AG08396 (cell line): ENCODE measurements around the gene EP400.

ENCODE experiments used
- DNase-seq: peaks from one replicate; pipeline ENCODE4 v3.0.0; 2012; ENCODE audit warnings: low spot score, mixed read lengths

Gene EP400

DNA sequence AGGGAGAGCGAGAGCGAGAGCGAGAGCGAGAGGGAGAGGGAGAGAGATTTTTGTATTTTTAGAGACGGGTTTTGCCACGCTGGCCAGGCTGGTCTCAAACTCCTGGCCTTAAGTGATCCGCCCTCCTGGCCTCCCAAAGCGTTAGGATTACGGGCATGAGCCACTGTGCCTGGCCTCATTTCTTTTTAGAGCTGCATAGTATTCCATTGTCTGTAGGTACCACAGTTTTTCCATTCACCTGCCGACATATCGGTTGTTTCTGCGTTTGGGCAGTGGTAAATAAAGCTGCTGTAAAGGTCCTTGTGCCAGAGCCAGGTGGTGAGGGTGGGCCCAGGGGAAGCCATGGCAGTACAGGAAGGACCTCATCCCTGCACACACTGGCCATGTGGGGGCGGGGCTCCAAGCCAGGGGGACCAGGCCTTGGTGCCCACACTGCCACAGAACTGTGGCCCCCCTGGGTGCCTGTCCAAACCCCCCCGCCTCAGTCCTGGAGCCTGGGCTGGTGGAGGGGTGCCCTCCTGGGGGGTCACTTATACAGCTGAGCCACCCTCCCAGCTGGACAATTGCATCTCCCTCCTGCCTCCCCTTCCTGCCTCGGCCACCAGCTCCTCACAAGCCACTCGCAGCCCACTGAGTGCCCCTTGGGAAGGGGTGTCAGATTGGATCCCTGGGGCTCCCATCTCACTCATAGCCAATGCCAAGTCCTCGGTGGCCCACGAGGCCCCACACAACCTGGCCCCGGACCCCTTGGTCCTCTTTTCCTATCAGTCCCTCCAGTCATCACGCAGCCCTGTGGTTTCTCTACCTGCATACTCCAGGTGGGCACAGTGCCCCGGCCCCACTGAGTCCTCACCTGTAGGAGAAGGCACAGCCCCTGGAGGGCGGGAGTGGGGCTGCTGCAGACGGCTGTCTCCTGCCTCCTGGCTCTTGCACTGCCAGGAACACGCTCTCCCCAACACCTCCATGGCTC, 22.3 kb upstream of the EP400 start:
- no peak for DNase-seq

DNA sequence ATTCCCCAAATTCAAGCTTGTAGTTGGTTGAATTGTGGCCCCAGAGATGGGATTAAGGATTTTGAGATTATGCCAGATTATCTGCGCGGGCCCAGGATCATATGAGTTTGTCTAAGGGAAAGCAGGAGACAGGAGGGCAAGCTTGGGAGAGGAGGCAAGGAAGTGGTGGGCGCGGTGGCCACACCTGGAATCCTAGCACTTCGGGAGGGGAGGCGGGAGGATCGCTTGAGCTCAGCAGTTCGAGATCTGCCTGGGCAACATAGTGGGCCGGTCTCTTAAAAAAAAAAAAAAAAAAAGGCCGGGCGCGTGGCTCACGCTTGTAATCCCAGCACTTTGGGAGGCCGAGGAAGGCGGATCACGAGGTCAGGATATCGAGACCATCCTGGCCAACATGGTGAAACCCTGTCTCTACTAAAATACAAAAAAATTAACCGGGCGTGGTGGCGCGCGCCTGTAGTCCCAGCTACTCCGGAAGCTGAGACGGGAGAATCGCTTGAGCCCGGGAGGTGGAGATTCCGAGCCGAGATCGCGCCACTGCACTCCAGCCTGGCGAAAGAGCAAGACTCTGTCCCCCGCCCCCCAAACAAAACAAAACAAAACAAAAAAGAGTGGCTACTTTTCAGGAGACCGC, 21.5 kb upstream of the EP400 start:
- DNase-seq: no peak

DNA sequence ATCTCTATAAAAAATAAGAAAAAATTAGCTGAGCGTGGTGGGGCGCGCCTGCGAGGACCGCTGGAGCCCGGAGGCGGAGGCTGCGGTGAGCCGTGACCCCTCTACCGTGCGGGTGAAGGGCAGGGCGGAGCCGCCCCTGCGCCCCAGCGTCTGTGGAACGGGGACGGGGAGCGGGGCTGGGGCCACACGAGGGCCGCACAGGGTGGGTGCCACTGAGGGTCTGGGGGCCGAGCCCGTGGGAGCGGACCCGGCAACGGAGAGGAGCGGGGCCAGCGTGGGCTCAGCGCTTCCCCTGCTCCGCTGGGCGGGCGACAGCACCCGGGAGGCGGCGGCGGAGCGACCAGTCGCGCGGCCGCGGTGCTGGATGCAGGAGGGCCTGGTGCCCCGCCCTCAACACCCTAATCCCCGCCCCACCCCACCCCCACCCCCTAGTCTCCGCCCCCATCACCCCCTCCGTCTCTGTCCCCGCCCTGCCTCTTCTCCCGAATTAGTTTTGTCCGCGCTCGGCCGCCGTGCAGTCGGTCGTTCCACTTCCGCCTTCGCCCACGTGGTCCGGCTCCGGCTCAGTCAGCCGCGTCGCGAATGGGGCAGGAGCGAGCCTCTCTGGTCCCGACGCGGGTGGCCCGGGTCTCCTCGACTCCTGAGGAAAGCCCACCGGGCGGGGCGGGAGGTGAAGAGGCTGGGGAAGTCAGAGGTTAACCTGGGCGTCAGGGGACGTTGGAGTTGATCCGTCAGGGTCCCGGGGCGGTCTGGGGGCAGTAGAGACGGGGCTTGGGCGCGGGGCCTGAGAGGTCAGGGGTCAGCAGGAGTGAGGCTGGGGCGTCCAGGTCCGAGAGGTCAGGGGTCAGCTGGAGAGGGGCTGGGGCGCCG, 20.8 kb upstream of the EP400 start, which contains the start of gene PUS1:
TSS of gene PUS1 (plus strand) at position 566 of the 870 bp plus-strand sequence. CDS start 447 bp downstream, outside the sequence.
- peak; percentile 99 for DNase-seq

DNA sequence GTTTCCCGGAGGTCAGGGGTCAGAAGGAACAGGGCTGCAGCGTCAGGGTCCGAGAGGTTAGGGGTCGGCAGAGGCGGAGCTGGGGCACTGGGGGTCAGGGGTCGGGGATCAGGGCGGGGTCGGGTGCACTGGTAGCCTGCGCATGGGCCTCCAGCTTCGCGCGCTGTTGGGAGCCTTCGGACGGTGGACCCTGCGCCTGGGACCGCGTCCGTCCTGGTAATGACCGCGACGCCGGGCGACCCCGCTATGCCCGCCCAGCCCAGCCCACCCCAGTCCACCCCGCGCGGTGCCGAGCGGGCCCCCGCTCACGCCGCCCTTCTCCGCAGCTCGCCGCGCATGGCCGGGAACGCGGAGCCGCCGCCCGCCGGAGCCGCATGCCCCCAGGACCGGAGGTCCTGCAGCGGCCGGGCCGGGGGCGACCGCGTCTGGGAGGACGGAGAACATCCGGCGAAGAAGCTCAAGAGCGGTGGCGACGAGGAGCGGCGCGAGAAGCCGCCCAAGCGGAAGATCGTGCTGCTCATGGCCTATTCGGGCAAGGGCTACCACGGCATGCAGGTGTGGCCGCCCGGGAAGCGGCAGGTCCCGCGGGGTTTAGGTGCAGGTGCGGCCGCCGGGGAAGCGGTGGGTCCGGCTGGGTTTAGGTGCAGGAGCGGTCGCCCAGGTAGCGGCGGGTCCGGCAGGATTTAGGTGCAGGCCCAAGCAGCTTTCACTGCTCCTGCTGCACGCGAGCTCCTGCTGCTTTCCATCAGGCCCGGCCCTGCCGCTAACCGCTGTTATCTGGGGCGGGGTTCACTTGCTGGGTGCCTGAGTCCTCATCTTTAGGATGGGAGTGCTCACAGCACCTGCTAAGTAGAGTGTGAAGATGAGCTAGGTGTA, 19.9 kb upstream of the EP400 start:
- DNase-seq: peak; percentile 56

DNA sequence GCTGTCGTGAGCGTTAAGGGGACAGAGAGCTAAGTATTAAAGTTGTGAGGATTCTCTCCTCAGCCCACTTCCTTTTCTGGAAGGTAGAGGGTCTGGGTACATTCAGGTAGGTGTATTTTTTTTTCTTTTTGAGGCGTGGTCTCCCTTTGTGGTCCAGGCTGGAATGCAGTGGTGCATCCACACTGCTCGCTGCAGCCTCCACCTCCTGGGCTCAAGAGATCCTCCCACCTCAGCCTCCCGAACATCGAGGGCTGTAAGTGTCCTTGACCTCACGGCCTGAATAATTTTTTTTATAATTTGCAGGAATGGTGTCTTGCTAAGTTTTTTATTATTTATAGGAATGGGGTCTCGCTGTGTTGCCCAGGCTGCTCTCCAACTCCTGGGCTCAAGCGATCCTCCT, 19.2 kb upstream of the EP400 start:
- no peak for DNase-seq

DNA sequence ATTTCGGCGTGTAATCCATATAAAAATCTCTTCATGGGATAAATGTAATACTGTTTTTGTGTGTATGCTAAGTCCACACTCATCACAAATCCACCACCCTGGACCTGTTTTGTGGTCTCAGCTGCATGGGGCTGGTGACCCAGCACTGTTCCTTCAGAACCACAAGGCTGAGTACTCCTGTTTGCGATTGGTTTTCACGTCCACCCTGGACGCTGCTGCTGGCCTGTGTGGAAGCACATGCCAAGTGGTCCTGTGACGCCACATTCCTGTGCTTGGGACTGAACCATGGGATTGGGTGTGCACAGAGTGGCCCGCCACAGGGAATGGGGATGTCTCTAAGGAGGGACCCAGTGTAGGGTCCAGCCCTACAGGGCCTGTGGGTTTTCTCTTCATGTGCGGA, 16.4 kb upstream of the EP400 start:
- DNase-seq: no peak

DNA sequence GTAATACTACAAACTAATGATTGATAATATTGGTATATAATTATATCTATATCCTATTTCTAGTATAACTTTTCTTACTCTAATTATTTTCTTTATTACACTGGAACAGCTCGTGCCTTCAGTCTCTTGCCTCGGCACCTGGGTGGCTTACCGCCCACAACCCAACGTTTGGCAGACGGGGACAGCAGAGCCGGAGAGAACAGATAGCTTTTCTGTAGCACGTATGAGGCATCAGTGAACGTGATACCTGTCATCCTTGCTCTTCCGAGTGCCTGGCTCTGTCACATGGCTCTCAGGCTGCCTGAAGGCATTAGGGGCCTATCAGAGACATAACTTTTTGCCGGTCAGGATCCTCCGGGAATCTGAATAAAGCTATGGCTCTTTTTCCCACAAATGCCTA, 15.2 kb upstream of the EP400 start:
- no peak for DNase-seq

DNA sequence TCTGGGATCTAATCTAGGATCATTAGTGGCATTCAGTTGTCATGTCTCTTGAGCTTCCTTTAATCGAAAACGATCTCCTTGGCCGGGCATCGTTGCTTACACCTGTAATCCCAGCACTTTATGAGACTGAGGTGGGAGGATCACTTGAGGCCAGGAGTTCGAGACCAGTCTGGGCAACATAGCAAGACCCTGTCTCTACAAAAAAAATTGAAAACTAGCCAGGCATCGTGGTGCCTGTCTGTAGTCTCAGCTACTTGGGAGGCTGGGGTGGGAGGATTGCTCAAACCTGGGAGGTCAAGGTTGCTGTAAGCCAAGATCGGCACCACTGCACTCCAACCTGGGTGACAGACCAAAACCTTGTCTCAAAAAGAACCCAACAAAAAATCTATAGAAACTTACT, 11.7 kb upstream of the EP400 start:
- no peak for DNase-seq

DNA sequence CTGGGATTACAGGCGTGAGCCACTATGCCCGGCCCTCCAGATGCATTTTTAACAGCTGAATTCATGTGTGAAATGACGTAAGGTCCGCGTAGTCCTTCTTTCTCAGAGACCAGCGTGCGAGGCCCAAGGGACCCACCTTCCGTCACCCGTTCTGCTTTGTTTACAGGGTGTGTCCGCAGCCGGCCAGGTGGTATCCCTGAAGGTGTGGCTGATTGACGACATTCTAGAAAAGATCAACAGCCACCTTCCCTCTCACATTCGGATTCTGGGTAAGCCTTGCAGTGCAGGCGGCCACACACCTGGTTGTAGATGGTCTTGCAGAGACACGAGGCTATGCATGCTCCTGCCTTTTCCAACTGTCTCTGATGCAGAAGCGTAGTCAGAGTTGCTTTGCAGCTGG, 10.7 kb upstream of the EP400 start:
- DNase-seq: no peak

DNA sequence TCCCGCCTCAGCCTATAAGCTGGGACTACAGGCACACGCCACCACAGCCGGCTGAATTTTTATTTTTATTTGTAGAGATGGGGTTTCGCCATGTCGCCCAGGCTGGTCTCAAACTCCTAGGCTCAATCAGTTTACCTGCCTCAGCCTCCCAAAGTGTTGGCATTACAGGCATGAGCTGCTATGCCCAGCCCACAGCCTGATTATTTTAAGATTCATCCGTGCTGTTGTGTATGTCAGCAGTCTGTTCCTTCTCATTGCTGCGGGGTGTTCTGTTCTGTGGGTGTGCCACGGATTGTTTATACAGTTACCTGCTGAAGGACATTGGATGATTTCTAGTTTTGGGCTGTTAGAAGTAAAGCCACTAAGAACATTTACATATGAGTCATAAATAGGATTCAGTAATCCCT, 9.6 kb upstream of the EP400 start:
- DNase-seq: no peak

DNA sequence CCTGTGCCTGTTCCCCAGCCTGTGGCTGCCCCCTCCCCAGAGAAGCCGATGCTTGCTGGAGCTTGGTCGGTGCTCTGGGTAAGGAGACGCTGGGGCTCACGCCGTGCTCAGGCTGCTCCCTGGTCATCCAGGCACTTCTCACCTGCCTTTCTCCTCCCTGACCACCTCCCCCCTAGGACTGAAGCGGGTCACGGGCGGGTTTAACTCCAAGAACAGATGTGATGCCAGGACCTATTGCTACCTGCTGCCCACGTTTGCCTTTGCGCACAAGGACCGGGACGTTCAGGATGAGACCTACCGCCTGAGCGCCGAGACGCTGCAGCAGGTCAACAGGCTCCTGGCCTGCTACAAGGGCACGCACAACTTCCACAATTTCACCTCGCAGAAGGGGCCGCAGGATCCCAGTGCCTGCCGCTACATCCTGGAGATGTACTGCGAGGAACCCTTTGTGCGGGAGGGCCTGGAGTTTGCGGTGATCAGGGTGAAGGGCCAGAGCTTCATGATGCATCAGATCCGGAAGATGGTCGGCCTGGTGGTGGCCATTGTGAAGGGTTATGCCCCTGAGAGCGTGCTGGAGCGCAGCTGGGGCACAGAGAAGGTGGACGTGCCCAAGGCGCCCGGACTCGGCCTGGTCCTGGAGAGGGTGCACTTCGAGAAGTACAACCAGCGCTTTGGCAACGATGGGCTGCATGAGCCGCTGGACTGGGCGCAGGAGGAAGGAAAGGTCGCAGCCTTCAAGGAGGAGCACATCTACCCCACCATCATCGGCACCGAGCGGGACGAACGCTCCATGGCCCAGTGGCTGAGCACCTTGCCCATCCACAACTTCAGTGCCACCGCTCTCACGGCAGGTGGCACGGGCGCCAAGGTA, 8.4 kb upstream of the EP400 start:
- DNase-seq: no peak

DNA sequence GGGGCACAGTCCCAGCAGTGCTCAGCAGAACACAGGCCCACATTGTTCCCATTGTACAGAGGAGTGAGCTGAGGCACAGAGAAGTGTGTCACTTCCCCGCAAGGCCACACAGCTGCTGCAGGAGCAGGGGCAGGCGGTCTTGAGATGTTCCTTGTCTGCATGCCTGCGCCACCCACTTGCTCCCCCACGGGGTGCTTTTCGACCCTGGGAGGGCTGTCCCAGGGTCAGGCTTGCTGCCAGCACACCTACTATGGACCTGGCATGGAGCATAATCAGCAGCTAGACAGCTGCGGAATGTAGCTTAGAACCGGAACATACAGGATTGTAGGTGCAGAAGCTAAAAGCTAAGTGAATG, 7.8 kb upstream of the EP400 start:
- DNase-seq: no peak

DNA sequence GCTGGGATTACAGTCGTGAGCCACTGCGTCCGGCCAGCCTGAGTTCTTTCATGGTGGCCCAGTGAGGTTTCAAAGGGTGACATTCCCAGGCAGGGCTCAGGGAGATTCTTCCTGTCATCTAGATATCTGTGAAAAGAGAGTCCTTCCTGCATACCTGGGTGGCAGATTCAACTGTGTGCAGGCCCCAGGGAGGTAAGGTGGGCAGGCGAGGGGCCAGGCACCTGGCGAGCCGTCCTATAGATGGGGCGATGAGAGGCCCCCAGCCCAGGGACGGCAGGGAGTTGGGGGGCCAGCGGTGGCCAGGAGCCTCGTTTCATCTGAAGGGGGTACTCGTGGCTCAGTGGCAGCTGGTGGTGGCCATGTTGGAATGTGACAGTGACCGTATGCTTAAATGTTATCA, 7.1 kb upstream of the EP400 start:
- no peak for DNase-seq

DNA sequence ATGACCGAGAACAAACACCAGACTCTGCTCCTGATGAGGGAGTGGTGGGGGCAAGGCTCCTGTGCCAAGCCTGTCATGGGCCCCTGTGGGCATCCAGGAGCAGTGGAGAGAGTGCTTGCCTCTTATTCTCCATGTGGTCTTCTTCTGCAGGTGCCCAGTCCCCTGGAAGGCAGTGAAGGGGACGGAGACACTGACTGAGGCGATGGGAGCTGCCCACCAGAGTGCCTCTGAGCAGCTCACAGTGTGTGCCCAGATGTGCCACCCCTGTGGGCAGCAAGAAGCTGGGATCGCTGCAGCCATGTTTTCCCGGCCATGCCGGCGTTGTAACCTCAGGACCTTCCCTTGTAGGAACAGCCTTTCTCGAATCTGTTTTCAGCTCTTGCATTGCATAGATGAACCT, 6.4 kb upstream of the EP400 start:
- DNase-seq: no peak

DNA sequence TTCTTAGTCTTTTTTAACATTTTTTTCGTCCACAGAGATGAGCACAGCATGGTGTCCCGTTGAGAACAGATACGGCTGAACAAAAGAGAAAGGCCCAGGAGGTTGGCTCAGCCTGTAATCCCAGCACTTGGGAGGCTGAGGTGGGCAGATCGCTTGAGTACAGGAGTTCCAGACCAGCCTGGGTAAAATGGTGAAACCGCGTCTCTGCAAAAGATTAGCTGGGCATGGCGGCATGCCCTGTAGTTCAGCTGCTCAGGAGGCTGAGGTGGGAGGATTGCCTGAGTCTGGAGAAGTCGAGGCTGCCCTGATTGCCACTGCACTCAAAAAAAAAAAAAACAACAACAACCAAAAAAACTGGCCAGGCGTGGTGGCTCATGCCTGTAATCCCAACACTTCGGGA, 5.9 kb upstream of the EP400 start:
- no peak for DNase-seq

DNA sequence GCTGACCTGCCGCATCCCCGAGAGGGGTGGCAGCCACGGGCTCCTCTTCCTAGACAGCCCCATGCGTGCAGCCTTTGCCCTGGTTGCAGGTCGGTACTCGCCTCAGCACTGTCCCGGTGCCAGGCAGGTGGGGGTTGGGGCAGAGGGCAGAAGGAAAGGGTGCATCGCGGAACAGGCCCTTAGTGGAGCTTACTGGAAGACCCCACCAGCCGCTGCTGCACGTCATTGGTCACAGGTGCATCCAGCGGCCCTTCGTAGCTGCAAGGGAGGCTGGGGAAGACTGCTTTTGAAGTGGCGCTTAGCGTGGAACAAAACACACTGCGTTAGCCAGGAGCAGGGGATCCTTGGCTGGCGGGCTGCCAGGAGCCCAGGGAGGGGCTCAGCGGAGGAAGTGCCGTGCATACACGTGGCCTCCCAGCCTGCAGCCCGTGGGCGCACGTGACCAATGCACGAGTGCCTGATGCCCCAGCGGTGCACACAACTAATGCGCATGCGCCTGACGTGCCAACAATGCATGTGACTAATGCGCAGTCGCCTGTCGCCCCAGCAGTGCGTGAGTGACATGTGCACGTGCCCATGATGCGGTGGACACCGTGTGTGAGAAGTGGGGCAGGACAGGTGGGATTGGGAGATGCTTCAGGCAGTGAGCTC, 5.0 kb upstream of the EP400 start:
- no peak for DNase-seq

DNA sequence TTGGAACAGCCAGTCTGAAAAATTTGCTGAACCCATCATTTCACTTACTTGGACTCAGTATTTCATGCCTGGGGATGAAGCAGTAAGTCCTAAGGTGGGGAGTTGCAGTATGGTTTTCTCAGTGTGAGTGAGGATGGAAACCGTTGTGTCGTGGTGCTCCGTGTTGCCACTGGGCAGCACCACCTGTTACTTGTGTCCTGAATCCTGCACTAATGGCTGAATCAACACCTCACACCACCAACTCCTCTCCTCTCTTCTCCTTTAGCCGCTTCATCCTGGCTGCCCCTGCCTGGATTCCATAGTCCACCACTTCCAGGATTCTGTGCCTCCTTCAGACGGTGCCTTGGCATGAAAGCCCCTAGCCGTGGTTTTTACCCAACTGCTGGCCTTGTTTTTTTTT, 3.0 kb upstream of the EP400 start:
- no peak for DNase-seq

DNA sequence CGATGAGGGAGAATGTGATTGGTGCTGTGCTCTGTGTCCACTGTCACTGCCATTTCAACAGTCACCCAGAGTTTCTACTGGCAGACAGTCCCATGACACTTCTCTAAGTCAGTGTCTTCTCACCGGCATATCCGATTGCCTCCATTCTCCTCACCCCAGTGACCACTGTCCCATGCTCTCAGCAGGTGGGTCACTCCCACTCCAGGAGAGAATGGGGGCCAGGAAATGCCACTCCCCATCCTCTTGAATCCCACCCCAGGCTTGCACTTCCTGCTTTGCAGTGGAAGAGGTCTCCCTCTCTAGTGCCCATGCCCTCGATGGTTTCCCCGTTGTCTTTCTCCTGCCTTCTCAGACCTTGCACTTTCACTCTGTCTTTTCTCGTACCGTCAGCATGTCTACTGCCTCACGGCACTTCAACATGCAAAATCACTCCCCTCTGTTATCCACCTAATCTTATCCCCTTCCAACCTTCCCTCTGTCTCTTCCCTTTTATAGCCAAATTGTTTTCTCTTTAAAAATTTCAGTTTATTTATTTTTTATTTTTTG, 2.2 kb upstream of the EP400 start:
- no peak for DNase-seq

DNA sequence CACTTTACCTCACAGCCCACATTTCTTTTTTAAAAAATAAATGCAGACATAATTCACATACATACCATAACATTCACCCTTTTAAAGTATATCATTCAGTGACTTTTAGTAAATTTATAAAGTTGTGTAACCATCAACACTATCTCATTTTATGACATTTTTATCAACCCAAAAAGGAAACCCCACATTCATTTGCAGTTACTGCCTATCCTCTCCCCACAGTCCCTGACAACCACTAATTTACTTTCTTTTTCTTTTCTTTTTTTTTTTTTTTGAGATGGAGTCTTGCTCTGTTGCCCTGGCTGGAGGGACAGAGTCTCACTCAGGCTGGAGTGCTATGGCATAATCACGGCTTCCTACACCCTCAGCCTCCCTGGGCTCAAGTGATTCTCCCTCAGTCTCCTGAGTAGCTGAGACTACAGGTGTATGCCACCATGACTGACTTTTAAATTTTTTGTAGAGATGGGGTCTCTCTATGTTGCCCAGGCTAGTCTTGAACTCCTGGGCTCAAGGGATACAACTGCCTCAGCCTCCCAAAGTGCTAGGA, 1.5 kb upstream of the EP400 start:
- no peak for DNase-seq
